GM12891 (cell line): ENCODE results near the gene SNTG2.

ENCODE experiments used
- POLR2A ChIP-seq: IDR thresholded peaks from 2 replicates; pipeline ENCODE4 v1.6.1; 2011; ENCODE audit warnings: low read depth, low read length, control low read depth
- POU2F2 ChIP-seq: IDR thresholded peaks from 2 replicates; pipeline ENCODE4 v1.6.1; 2011; ENCODE audit warnings: low read depth, mild to moderate bottlenecking, control low read depth, low read length, moderate library complexity

DNA sequence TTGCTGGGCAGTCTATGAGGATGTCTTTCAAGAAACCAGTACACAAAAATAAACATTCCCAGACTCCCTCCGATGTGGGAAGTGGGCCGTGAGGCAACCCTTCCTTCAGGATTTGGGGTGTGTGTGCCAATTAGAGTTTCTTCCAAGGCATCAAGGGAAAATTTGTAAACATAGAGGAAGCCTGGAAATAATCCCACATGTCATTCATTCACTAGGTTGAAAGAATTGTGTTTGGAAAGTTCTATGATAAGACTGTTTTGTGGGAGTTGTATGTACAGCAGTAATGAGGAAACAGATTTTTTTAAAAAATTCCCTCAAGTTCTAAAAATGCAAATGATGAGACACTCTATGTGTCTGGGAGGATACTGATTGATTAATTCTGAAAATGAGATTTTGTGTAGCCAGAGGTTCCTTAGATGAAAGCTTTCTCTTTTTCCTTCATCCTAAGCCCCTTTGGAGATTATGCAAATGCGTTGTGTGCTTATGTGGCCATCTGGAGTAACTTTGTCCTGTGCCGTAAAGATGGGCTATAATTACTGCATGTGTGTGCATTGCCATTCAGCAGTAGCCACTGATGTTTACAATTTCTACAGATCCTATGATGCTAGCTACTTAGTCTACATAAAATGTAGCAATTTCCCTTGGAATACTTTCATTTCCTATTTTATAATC is 354.8 kb downstream of the SNTG2 start:
- TF ChIP-seq POU2F2 (no peak), POLR2A (no peak)
